ENCODE measurements around the gene NDUFS6.

NDUFS6 gene

DNA sequence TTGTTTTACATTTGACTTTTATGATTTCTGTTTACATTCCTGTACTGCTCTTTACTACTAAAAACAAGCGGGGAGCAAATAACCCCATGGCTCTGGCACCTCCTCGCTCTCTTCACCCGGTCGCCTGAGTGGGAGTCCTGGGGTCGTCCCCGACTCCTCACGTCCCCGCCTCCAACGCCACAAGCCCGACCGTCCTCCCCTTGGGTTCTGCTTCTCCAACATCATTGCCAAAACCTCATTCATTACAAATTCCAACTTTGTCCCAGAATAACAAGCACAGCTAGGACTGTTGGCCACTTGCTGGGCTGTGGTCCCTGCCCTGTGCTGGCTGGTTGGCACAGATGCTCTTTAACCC lies 36.6 kb upstream of the NDUFS6 start:
- no peak overlapping the region for H3K27ac ChIP-seq
- no peak overlapping the region for H3K4me3 ChIP-seq

GRCh38 chr5:1765141-1765879 lies 35.9 kb upstream of the NDUFS6 start:
- Histone ChIP-seq H3K4me3 (no peak overlapping the region), H3K27ac (no peak overlapping the region)

DNA sequence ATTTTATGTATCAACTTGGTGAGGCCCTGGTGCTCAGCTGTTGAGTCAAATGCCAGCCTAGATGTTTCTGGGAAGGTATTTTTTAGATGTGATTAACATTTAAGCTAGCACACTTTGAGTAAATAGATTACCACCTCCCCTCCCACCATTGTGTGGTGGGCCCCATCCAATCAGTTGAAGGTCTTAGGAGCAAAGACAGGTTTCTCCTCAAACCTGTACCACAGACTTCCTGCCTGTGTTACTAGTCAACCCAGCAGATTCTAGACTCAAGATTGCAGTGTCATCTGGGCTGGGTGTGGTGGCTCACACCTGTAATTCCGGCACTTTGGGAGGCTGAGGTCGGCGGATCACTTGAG lies 35.3 kb upstream of the NDUFS6 start:
- H3K27ac ChIP-seq, result no peak overlapping the region
- H3K4me3 ChIP-seq, result no peak overlapping the region

DNA sequence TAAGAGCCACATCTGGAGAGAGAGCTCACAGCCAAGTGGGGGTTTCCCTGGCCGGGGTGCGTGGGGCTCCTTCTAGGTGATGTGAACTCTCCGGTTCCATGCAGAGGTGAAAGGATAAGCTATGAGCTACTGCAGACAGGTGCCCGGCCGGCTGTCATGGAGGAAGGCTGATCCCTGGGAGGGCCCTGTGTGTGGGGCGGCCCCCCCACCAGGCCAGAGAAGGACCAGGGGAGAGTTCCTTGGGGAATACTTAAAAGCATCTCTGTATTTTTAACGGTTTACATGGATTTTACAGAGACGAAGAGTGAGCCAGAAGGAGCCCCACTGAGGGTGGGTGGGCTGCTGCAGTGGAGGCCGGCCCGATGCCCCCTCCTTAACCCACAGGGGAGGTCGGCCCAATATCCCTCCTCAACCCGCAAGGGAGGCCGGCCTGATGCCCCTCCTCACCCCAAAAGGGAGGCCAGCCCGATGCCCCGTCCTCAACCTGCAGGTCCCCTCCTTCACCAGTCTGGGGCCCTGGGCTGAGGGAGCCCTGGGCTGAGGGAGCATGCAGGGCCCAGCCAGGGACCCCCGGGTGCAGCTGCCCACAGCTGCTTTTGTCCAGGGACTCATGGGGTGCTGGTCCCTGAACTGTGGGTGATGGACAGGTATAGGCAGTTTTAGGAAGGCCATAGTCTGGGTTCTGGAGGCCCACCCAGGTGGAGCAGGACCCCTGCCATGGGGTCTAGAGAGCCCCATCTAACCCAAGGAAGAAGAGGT lies 33.5 kb upstream of the NDUFS6 start:
- Histone ChIP-seq H3K27ac (no peak overlapping the region), H3K4me3 (no peak overlapping the region)

GRCh38 chr5:1768283-1769000 lies 32.8 kb upstream of the NDUFS6 start:
- Histone ChIP-seq H3K4me3 (no peak overlapping the region), H3K27ac (no peak overlapping the region)

- no peak overlapping the region for H3K27ac ChIP-seq
- H3K4me3 ChIP-seq, result no peak overlapping the region
These were observed 32.1 kb upstream of the NDUFS6 start for GRCh38 chr5:1769017-1769640.

- no peak overlapping the region for H3K4me3 ChIP-seq
- H3K27ac ChIP-seq, result no peak overlapping the region
These were observed 31.3 kb upstream of the NDUFS6 start for GRCh38 chr5:1769752-1770442.

GRCh38 chr5:1770443-1770802 lies 30.8 kb upstream of the NDUFS6 start:
- Histone ChIP-seq H3K4me3 (no peak overlapping the region), H3K27ac (no peak overlapping the region)

- Histone ChIP-seq H3K4me3 (no peak overlapping the region), H3K27ac (no peak overlapping the region)
These were observed 29.8 kb upstream of the NDUFS6 start for GRCh38 chr5:1771149-1772065.

DNA sequence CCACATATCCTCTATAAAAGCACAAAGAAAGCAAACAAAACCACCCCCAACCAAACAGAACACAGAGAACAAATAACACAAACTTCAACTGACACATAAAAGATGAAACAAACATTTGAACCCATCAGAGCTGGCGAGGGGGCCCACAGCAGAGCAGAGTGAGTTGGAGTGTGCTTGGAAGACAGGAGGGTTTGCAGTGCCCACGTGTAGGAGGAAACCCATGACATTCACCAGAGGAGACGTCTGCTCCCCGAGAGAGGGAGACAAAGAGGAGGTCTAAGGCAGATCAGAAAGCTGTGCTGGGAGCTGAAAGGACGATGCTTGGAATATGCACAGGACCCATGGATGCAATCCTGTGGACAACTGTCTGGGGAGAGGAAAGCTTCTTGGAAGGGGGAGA lies 28.6 kb upstream of the NDUFS6 start:
- no peak overlapping the region for H3K27ac ChIP-seq

DNA sequence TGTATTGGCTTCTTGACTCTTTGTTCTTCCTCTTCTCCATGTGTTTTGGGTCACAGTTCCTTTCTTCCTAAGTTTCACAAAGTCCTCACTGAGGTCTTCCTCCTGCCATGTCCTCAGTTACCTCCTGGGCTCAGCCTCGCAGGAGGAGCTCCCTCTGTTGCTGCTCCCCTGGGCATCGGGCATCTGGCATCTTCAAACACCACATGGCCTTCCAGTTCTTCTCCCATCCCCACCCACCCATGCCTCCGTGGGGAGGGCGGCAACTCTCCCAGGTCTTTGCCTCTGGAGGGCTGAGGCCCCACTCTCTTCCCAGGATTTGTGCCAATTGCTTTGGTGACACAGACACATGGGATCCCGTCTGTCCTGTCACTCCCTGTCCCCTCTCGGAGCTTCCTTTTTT lies 24.4 kb upstream of the NDUFS6 start:
- H3K4me3 ChIP-seq, result no peak overlapping the region
- no peak overlapping the region for H3K27ac ChIP-seq

More for the DNA sequence above, 28.6 kb upstream of the NDUFS6 start:
- H3K4me3 ChIP-seq, result no peak overlapping the region

DNA sequence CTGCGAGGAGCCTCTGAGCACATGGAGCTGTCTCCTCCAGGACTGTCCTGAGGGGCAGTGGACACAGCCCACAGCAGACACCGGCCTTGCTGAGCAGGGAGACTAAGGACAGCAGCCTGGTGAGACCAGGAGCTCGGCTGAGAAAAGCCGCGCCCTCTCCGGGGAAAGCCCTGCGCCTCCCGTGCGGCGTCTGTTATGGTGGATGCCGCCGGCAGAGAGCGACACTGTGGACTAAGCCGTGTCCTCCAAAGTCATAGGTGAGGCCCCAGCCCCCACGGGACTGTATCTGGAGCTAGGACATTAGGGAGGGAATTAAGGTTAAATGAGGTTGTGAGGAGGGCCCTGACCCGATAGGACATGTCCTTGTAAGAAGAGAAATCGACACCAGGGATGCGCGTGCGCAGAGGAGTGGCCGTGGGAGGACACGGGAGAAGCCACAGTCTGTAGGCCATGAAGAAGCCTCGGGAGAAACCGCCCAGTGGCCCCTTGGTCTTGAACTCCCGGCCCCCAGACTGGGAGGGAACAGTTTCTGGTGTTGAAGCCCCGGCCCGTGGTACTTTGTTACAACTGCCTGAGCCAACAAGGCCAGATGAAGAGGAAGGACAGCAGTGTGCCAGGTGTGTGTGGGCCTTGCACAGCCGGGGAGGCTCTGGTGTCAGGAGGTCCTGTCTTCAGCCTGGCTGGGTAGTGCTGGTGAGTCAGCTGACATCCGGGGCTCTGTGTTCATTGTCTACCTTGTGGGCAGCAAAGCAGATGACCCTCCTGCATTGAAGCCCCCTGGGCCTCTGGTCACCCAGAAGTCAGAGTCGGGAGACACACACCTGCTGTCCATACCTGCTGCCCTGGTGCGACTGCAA lies 23.7 kb upstream of the NDUFS6 start:
- no peak overlapping the region for H3K27ac ChIP-seq
- no peak overlapping the region for H3K4me3 ChIP-seq

GRCh38 chr5:1778138-1779020 lies 22.8 kb upstream of the NDUFS6 start:
- H3K27ac ChIP-seq, result no peak overlapping the region
- H3K4me3 ChIP-seq, result no peak overlapping the region

DNA sequence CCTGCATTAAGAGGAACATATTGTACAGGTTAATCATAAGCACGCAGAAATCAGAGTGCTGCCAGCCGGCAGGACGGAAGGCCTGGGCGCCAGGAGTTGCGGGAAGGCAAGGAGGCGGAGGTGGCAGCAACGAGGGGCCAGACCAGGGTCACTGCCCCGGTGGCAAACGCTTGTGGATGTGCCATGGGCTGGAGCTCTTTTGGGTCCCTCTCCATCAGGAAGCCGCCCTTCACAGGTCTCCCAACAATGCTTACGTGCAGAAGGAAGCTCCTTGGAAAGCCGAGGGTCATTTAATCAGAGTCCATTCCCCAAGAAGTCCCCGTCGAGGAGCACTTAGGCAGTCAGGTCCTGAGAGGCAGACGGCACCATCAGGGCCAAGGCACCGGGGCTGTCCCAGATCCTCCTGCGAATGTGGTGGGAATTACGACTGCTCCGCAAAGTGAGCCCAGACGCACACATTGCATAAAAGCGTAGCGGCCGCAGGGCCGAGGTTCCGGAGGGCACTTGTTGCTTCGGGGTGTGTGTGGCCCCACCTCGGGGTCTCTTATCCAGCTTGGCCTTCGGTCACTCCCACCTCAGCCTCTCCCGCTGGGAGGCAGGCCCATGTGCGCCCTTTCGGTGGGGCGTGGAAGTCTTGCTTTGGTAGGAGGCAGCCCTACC lies 22.1 kb upstream of the NDUFS6 start:
- Histone ChIP-seq H3K27ac (no peak overlapping the region), H3K4me3 (no peak overlapping the region)

DNA sequence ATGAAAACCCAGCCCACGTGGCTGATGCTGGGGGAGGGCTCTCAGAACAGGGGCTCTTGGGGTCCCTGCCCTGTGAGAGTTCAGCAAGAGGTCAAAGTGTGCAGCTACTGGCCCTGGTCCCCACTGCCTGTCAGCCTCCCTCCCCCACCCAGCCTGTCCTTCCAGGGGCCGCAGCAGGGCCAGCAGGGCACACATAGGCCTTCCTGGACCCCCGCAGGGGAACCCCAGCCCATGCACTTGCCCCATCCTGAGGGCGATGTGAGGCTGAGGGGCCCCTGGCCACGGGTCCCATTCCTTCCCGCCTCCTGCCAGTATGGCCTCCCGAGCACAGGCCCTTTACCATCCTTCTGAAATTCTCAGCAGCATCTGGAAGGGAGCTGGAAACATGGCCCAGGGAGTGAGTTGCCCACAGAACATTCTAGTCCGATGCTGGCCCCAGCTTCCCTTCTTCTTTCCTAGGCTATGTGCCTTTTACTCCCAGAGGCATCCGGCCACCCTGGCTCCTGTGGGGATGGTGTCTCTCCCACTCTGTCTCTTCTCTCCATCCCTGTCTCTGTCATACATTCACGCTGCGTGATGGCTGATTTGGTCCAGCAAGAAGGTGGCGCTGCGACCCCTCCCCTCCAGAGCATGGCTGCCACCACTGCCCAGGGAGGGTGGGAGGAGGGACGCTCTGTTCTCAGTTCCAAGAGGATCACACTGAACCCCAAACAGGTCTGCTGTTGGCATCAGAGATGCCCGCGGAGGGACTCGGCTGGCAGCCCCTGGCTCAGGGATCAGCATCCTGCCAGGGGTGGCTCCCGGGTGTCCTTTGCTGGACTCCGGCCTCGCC lies 21.2 kb upstream of the NDUFS6 start:
- Histone ChIP-seq H3K4me3 (no peak overlapping the region), H3K27ac (no peak overlapping the region)

DNA sequence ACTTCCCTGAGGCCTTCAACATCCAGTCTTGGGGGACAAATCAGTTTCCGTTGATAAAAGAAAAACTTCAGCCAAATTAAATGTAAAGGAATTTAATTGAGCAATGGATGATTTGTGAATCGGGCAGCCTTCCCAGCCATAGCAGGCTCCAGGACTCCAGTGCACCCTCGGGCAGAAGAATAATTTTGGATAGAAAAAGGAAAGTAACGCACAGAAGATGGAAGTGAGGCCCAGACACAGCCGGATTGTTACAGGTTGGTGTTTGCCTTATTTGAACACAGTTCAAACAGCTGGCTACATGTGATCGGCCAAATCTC lies 20.6 kb upstream of the NDUFS6 start:
- no peak overlapping the region for H3K27ac ChIP-seq
- no peak overlapping the region for H3K4me3 ChIP-seq
